C4-2B (cell line): ENCODE data around the gene OR5T1.

Experiments used
- H3K27ac ChIP-seq: fragments of 450-650 bp; 2 replicates; pipeline ENCODE4 v1.5.1; 2017
- ZFX ChIP-seq: fragments of 450-650 bp; IDR thresholded peaks from 2 replicates; pipeline ENCODE4 v1.6.1; 2017
- TF ChIP-seq, protein P1 (sequence below): fragments of 450-650 bp; conservative IDR thresholded peaks from 2 replicates; pipeline ENCODE4 v1.5.1; 2017; ENCODE audit warnings: mild to moderate bottlenecking

OR5T1 gene

GRCh38 chr11:56314844-56315243, 40.9 kb downstream of the OR5T1 start, which contains the start of gene OR8K3:
Gene OR8K3 (plus strand): TSS chr11:56315144. CDS start chr11:56318307, 3,163 bp downstream.
- no peak for TF ChIP-seq ZFX
- TF ChIP-seq, protein P1, sequence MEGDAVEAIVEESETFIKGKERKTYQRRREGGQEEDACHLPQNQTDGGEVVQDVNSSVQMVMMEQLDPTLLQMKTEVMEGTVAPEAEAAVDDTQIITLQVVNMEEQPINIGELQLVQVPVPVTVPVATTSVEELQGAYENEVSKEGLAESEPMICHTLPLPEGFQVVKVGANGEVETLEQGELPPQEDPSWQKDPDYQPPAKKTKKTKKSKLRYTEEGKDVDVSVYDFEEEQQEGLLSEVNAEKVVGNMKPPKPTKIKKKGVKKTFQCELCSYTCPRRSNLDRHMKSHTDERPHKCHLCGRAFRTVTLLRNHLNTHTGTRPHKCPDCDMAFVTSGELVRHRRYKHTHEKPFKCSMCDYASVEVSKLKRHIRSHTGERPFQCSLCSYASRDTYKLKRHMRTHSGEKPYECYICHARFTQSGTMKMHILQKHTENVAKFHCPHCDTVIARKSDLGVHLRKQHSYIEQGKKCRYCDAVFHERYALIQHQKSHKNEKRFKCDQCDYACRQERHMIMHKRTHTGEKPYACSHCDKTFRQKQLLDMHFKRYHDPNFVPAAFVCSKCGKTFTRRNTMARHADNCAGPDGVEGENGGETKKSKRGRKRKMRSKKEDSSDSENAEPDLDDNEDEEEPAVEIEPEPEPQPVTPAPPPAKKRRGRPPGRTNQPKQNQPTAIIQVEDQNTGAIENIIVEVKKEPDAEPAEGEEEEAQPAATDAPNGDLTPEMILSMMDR: no peak
- no peak within 1 kb of the TSS for H3K27ac ChIP-seq
